ENCODE measurements around the gene SEZ6. TPM values are rescaled to one million over a fixed set of nuclear protein-coding genes. Genes with fewer than 3 reads are reported as not detected.

SEZ6 gene
- total and polyA plus RNA-seq, 2 donors (not counting 1 experiment from before 2014, with no cell fraction given): not detected

- TF ChIP-seq EZH2 (IDR thresholded peaks at IDR 0.05; ENCODE audit: borderline replicate concordance, insufficient read depth, low read depth, low read length, poor library complexity, severe bottlenecking): no peak
- no peaks in the 10 kb centered on the region for H4K20me1 ChIP-seq (ENCODE audit: control insufficient read depth, insufficient read depth, low read length, poor library complexity, severe bottlenecking)
- no peaks in the 10 kb centered on the region for H3K9me3 ChIP-seq (ENCODE audit: control extremely low read depth in 1 of 3, control insufficient read depth in 2 of 3, insufficient read depth in 1 of 3, low read length in 2 of 3)
- H3K9me3 Mint-ChIP-seq (ENCODE audit: insufficient read depth): no peaks in the 10 kb centered on the region
- no peaks in the 10 kb centered on the region for H3K27me3 ChIP-seq (replicated peaks in 1 of 4; ENCODE audit: control extremely low read depth in 1 of 4, control insufficient read depth in 3 of 4, insufficient read depth in 4 of 4, low read length in 3 of 4)
- WGBS (ENCODE audit: insufficient coverage): 88% methylated on average over 2 of the region's 5 CpGs
- ChIA-PET CTCF (interaction anchor here (1.0 kb wide), 1 partner anchor 70 kb away, joined by 3 read pairs; no protein-coding TSS in a partner anchor), POLR2A (no interaction called here)
- no peak overlapping the region for H3K9ac ChIP-seq (ENCODE audit: low read length)
- H3K27me3 Mint-ChIP-seq: peaks cover 24% of the 10 kb centered on the region
- H3K27ac Mint-ChIP-seq: no peak overlapping the region
- intact Hi-C loops (cut with micrococcal nuclease): no loop called here
- H3K79me2 ChIP-seq (ENCODE audit: control insufficient read depth, insufficient read depth, low read length): no peaks in the 10 kb centered on the region
- H2AFZ ChIP-seq (ENCODE audit: insufficient read depth, low read depth, low read length, poor library complexity, severe bottlenecking): no peak overlapping the region
- no peak for DNase-seq
- H3K4me2 ChIP-seq (replicated peaks; ENCODE audit: low read depth, low read length, poor library complexity, severe bottlenecking): no peak overlapping the region
- peaks cover 16% of the 10 kb centered on the region for H3K4me1 Mint-ChIP-seq
- peaks cover 14 to 15% of the 10 kb centered on the region in 2 donors for H3K4me1 ChIP-seq (ENCODE audit: control insufficient read depth in 2 of 2, insufficient read depth in 2 of 2, low read length in 2 of 2)
- ATAC-seq (ENCODE audit: low read depth): no peak
- no peak overlapping the region for H3K4me3 Mint-ChIP-seq
- H3K36me3 ChIP-seq (replicated peaks in 1 of 2; ENCODE audit: control extremely low read depth in 1 of 2, control insufficient read depth in 1 of 2, extremely low read depth in 1 of 2, insufficient read depth in 2 of 2, low read length in 1 of 2): no peaks in the 10 kb centered on the region
- no peak overlapping the region for H3K27ac ChIP-seq (ENCODE audit: low read length in 2 of 2)
- H3K4me3 ChIP-seq (ENCODE audit: control extremely low read depth in 1 of 5, extremely low read depth in 1 of 5, insufficient read depth in 1 of 5, low read depth in 2 of 5, low read length in 4 of 5): no peak overlapping the region
These were observed 40.6 kb upstream of the SEZ6 start for GRCh38 chr17:29046473-29046839.

- no peaks in the 10 kb centered on the region for H3K27me3 ChIP-seq (replicated peaks in 1 of 4; ENCODE audit: control extremely low read depth in 1 of 4, control insufficient read depth in 3 of 4, insufficient read depth in 4 of 4, low read length in 3 of 4)
- no peak overlapping the region for H3K4me2 ChIP-seq (replicated peaks; ENCODE audit: low read depth, low read length, poor library complexity, severe bottlenecking)
- no peaks in the 10 kb centered on the region for H3K9me3 Mint-ChIP-seq (ENCODE audit: insufficient read depth)
- POLR2A ChIA-PET: no interaction called here
- no peaks in the 10 kb centered on the region for H4K20me1 ChIP-seq (ENCODE audit: control insufficient read depth, insufficient read depth, low read length, poor library complexity, severe bottlenecking)
- no peaks in the 10 kb centered on the region for H3K79me2 ChIP-seq (ENCODE audit: control insufficient read depth, insufficient read depth, low read length)
- no peak overlapping the region for H3K4me3 ChIP-seq (ENCODE audit: control extremely low read depth in 1 of 5, extremely low read depth in 1 of 5, insufficient read depth in 1 of 5, low read depth in 2 of 5, low read length in 4 of 5)
- CTCF ChIA-PET: no interaction called here
- no peaks in the 10 kb centered on the region for H3K9me3 ChIP-seq (ENCODE audit: control extremely low read depth in 1 of 3, control insufficient read depth in 2 of 3, insufficient read depth in 1 of 3, low read length in 2 of 3)
- intact Hi-C loops (cut with micrococcal nuclease): no loop called here
- ATAC-seq (ENCODE audit: low read depth) (no peak), DNase-seq (no peak)
- H3K27me3 Mint-ChIP-seq: peaks cover 24% of the 10 kb centered on the region
- no peak overlapping the region for H2AFZ ChIP-seq (ENCODE audit: insufficient read depth, low read depth, low read length, poor library complexity, severe bottlenecking)
- WGBS (ENCODE audit: insufficient coverage): 87% methylated on average over 7 of the region's 7 CpGs
- TF ChIP-seq EZH2 (IDR thresholded peaks at IDR 0.05; ENCODE audit: borderline replicate concordance, insufficient read depth, low read depth, low read length, poor library complexity, severe bottlenecking) (no peak), CTCF (IDR thresholded peaks at IDR 0.05) (no peak)
- no peak overlapping the region for H3K4me3 Mint-ChIP-seq
- H3K4me1 Mint-ChIP-seq: peaks cover 16% of the 10 kb centered on the region
- H3K9ac ChIP-seq (ENCODE audit: low read length): no peak overlapping the region
- H3K27ac Mint-ChIP-seq: no peak overlapping the region
- H3K27ac ChIP-seq (ENCODE audit: low read length in 2 of 2): no peak overlapping the region
- peaks cover 14 to 15% of the 10 kb centered on the region in 2 donors for H3K4me1 ChIP-seq (ENCODE audit: control insufficient read depth in 2 of 2, insufficient read depth in 2 of 2, low read length in 2 of 2)
- H3K36me3 ChIP-seq (replicated peaks in 1 of 2; ENCODE audit: control extremely low read depth in 1 of 2, control insufficient read depth in 1 of 2, extremely low read depth in 1 of 2, insufficient read depth in 2 of 2, low read length in 1 of 2): no peaks in the 10 kb centered on the region
These were observed 40.1 kb upstream of the SEZ6 start for GRCh38 chr17:29045734-29046472.
